ENCODE results near the gene C13orf46.
"Not testable (repeated sequence)": the region's sequence is repeated elsewhere in the genome, so short reads cannot be mapped to it uniquely, and the experiment has no call there.

The C13orf46 gene

GRCh38 chr13:113973218-113974164 is at the start of gene C13orf46:
Gene C13orf46 (minus strand): TSS chr13:113974076. CDS start chr13:113973997, 79 bp downstream.
- no peak for DNase-seq

GRCh38 chr13:114022876-114023275 is 49.0 kb upstream of the C13orf46 start:
- DNase-seq: no peak

GRCh38 chr13:114022309-114022669 is 48.4 kb upstream of the C13orf46 start:
- no peak for DNase-seq

GRCh38 chr13:114021464-114022308 is 47.8 kb upstream of the C13orf46 start:
- DNase-seq: no peak

GRCh38 chr13:114020750-114021463 is 47.0 kb upstream of the C13orf46 start:
- no peak for DNase-seq

GRCh38 chr13:114020134-114020533 is 46.3 kb upstream of the C13orf46 start:
- not testable (repeated sequence) for DNase-seq

GRCh38 chr13:114019367-114019766 is 45.5 kb upstream of the C13orf46 start:
- DNase-seq: no peak

- no peak for DNase-seq
Measured at GRCh38 chr13:114018461-114019055, 44.7 kb upstream of the C13orf46 start.

- DNase-seq: no peak
Measured at GRCh38 chr13:114017966-114018365, 44.1 kb upstream of the C13orf46 start.

- no peak for DNase-seq
Measured at GRCh38 chr13:114017028-114017630, 43.3 kb upstream of the C13orf46 start.

GRCh38 chr13:114016321-114017027 is 42.6 kb upstream of the C13orf46 start:
- DNase-seq: no peak

GRCh38 chr13:114015969-114016295 is 42.1 kb upstream of the C13orf46 start:
- no peak for DNase-seq

GRCh38 chr13:114015111-114015968 is 41.5 kb upstream of the C13orf46 start:
- no peak for DNase-seq

- no peak for DNase-seq
Measured at GRCh38 chr13:114013952-114014629, 40.2 kb upstream of the C13orf46 start.

GRCh38 chr13:114013336-114013735 is 39.5 kb upstream of the C13orf46 start:
- no peak for DNase-seq

- DNase-seq: no peak
Measured at GRCh38 chr13:114012921-114013320, 39.0 kb upstream of the C13orf46 start.

- no peak for DNase-seq
Measured at GRCh38 chr13:114012141-114012540, 38.3 kb upstream of the C13orf46 start.

- DNase-seq: no peak
Measured at GRCh38 chr13:114011226-114011625, 37.4 kb upstream of the C13orf46 start.

- no peak for DNase-seq
Measured at GRCh38 chr13:114010401-114011101, 36.7 kb upstream of the C13orf46 start.
